ENCODE measurements around the gene ADSL.

- no peak for TF ChIP-seq CTCF (IDR thresholded peaks at IDR 0.05)
- TF ChIP-seq POLR2A (IDR thresholded peaks at IDR 0.05), result no peak
Observed at GRCh38 chr22:40410731-40411505, 64.6 kb downstream of the ADSL start.

Measured in tibial nerve (tissue), 3 donors.